GM12865 (cell line): Measurements from ENCODE around the gene FNDC1.

Experiments used
- DNase-seq: peaks from one replicate; pipeline ENCODE4 v3.0.0; 2010; ENCODE audit warnings: low read depth
- H3K4me3 ChIP-seq: 2 replicates; pipeline ENCODE4 v1.5.1; 2011; ENCODE audit warnings: mild to moderate bottlenecking, low read depth, low read length, control low read depth
- TF ChIP-seq, protein P1 (sequence below): IDR thresholded peaks from 2 replicates; pipeline ENCODE4 v1.5.1; 2011; ENCODE audit warnings: low read length, control low read depth, low read depth, inconsistent platforms; ENCODE audit not compliant: insufficient read depth; ENCODE audit errors: missing control alignments

Gene FNDC1

DNA sequence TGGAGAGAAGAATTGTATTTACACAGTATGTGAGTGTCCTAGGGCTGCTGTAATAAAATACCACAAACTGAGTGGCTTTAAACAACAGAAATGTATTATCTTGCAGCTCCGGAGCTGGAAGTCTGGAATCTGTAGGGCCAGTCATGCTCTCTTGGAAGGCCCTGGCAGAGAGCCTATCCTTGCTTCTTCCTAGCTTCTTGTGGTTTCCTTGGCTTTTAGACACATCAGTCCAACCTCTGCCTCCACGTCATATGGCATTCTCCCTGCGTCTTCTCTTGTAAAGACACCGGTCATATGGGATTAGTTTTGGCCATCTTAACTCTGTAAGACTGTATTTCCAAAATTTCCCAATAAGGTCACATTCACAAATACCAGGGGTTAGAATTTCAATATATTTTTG is 10.8 kb downstream of the FNDC1 start:
- no peak overlapping the region for H3K4me3 ChIP-seq
- DNase-seq, result no peak
- TF ChIP-seq, protein P1, sequence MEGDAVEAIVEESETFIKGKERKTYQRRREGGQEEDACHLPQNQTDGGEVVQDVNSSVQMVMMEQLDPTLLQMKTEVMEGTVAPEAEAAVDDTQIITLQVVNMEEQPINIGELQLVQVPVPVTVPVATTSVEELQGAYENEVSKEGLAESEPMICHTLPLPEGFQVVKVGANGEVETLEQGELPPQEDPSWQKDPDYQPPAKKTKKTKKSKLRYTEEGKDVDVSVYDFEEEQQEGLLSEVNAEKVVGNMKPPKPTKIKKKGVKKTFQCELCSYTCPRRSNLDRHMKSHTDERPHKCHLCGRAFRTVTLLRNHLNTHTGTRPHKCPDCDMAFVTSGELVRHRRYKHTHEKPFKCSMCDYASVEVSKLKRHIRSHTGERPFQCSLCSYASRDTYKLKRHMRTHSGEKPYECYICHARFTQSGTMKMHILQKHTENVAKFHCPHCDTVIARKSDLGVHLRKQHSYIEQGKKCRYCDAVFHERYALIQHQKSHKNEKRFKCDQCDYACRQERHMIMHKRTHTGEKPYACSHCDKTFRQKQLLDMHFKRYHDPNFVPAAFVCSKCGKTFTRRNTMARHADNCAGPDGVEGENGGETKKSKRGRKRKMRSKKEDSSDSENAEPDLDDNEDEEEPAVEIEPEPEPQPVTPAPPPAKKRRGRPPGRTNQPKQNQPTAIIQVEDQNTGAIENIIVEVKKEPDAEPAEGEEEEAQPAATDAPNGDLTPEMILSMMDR, result no peak

DNA sequence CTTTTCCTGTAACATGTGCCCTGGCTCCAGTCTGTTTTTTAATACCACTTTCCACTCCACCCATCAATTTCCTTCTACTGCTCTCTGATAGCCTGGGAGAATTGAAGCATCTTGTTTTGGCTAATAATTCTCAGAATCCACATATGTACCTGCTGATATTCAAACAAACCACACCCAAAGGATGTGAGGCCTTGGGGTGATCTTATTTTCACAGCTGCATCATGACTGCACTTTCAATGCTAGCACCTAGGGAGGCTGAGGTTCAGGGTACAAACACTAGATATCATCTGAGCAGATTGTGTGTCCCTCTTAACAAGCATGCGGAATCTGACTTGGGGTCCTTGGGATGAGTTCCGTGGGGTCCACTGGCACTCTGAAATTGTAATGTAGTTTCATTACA is 12.7 kb downstream of the FNDC1 start:
- no peak for DNase-seq
- TF ChIP-seq, protein P1, result no peak
- H3K4me3 ChIP-seq, result no peak overlapping the region

DNA sequence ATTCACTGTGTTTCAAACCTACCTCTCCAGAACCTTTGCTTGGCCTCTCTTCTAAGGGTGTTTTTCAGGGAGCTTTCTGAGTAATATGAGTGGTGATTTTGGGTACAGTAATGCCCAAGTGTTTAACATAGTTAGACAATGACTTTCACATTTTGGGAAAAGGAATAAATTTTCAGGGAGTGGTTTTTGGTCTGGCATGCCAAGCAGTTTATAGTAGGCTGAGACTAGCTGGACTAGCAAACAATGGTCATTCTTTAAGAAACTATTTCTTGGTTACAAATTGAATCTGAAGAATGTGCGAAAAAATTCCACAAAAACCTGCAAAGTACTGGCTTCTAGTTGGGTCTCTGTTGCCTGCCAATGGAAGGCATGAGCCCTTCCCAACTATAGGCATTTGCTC is 15.4 kb downstream of the FNDC1 start:
- TF ChIP-seq, protein P1, result no peak
- H3K4me3 ChIP-seq, result no peak overlapping the region
- DNase-seq, result no peak

DNA sequence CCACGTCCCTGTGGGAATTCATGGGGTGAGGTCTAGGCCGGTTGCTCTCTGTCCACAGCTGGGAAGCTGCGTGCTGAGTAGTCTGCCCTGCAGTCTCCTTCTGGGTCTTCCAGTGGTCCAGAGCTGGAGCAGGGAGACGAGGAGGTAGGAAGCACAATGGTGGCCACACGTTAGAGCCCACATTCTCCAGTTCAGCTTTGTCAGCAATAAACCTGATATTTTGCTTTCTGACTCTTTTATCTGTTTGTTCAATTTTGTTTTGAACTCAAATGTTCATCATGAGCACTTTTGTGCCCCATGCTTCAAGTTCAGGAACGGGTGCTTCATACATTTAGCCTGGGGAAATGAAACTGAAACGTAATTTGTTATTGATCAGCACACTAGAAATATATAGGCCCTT is 21.3 kb downstream of the FNDC1 start:
- DNase-seq, result no peak
- TF ChIP-seq, protein P1, result no peak
- no peak overlapping the region for H3K4me3 ChIP-seq

DNA sequence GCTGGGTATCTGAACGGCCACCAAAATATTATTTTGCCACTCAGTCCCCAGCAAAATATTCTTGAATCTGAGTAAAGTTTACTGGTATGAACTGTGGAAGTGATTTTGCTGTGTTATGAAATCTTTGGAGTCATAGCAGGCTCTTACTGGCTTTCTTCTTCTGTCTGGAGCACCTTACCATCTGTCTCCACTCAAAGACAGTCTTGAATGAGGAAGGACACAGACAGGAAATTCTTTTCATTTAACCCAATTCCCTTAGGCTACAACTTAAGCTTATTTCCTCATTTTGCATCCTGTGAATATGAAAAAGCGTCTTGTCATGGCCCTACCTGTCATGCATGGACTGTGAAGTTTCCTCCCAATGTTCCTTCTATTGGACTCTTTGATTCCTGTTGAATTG is 24.7 kb downstream of the FNDC1 start:
- DNase-seq, result no peak
- TF ChIP-seq, protein P1, result no peak
- H3K4me3 ChIP-seq, result no peak overlapping the region

DNA sequence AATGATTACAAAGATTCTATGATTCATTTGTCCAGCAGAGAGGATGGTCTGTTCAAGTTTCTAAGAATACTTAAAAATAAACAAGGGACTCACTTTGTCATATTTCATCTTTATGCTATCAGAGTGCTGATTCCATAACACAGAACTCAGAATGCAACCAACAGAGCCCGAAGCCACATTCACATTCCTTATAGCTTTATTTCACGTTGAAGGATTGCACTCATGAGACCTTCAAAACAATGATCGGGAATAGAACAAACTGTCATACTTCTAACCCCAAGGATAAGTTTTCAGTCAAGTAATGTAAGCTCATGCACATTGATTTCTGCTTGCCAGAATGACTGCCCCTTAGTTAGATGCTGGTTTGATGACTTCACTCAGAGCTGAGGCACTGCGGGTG is 25.2 kb downstream of the FNDC1 start:
- TF ChIP-seq, protein P1, result no peak
- no peak overlapping the region for H3K4me3 ChIP-seq
- no peak for DNase-seq

DNA sequence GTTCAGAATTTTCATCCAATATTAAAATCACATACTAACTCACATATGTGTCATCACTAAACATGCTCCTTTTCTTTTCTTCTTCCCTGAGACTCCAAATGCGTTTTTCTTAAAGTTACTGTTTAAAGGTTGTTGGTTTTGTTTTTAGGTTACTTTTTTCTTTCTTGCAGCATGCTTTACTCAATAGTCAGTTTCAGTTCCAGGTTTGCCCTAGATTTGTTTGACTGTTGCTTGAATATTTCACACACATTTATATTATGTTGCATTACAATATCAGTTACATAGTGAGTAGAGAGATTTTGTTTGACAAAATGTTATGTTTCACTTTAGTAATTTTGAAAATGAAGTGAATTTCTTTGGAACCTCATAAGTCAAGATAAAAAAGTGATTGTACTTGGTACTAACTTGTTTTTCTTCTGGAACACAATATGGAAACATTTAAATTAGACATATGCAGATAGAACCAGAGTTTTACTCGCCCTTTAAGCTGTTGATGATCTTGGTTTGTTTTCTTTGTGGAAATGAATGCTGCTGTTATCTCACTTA is 27.3 kb downstream of the FNDC1 start:
- no peak for DNase-seq
- H3K4me3 ChIP-seq, result no peak overlapping the region
- TF ChIP-seq, protein P1, result no peak
